Measurements from ENCODE around the gene SCARF2. TPM values are rescaled to one million over a fixed set of nuclear protein-coding genes. Genes with fewer than 3 reads are reported as not detected.
"Not testable (repeated sequence)": the region's sequence is repeated elsewhere in the genome, so short reads cannot be mapped to it uniquely, and the experiment has no call there.

Gene SCARF2
- total RNA-seq, 2 donors from 2014 or later: 12.8 to 28.6 TPM

DNA sequence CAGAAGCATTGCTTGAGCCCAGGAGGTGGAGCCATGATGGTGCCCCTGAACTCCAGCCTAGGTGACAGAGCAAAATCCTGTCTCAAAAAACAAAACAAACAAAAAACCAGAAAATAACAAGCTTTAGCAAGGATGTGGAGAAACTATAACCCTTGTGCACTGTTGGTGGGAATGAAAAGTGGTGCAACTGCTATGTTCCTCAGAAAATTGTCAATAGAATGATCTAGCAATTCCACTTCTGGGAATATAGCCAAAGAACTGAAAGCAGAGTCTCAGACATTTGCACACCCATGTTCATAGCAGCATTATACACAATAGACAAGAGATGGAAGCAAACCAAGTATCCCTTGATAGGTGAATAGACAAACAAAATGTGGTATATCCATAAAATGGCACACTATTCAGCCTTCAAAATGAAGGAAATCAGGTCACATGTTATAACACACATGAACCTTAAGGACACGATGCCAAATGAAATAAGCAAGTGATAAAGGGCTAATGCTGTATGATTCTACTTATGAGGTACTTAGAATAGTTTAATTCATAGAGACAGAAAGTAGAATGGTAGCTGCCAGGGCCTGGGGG is 42.1 kb upstream of the SCARF2 start:
- TF ChIP-seq, protein P1, sequence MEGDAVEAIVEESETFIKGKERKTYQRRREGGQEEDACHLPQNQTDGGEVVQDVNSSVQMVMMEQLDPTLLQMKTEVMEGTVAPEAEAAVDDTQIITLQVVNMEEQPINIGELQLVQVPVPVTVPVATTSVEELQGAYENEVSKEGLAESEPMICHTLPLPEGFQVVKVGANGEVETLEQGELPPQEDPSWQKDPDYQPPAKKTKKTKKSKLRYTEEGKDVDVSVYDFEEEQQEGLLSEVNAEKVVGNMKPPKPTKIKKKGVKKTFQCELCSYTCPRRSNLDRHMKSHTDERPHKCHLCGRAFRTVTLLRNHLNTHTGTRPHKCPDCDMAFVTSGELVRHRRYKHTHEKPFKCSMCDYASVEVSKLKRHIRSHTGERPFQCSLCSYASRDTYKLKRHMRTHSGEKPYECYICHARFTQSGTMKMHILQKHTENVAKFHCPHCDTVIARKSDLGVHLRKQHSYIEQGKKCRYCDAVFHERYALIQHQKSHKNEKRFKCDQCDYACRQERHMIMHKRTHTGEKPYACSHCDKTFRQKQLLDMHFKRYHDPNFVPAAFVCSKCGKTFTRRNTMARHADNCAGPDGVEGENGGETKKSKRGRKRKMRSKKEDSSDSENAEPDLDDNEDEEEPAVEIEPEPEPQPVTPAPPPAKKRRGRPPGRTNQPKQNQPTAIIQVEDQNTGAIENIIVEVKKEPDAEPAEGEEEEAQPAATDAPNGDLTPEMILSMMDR (IDR thresholded peaks at IDR 0.05): no peak
- TF ChIP-seq POLR2AphosphoS5 (IDR thresholded peaks at IDR 0.05) (no peak), POLR2A (IDR thresholded peaks at IDR 0.05) (no peak)
- WGBS: 96% methylated on average over 1 of the region's 1 CpG
- no peaks in the 10 kb centered on the region for H3K9me3 ChIP-seq

DNA sequence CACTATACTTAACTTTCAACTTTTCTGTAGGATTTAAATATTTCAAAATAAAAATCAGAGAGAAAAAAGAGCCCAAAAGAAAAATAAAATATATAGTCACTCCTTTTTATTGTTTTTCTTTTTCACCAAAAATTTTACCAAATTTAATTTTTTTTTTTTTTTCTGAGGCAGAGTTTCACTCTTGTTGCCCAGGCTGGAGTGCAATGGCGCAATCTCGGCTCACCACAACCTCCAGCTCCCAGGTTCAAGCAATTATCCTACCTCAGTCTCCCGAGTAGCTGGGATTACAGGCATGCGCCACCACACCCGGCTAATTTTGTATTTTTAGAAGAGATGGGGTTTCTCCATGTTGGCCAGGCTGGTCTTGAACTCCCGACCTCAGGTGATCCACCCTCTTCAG is 40.4 kb upstream of the SCARF2 start:
- H3K27ac ChIP-seq; H3K27me3 ChIP-seq (replicated peaks; ENCODE audit: insufficient read depth); H3K36me3 ChIP-seq; H3K4me1 ChIP-seq (replicated peaks); DNase-seq (ENCODE audit: low spot score); H3K9me3 ChIP-seq; intact Hi-C loops (cut with DNase I); H3K4me3 ChIP-seq: not testable (repeated sequence)
- 97% methylated on average over 6 of the region's 6 CpGs for WGBS

More for the DNA sequence above, 42.1 kb upstream of the SCARF2 start:
- no peak overlapping the region for H3K27ac ChIP-seq
- intact Hi-C loops (cut with DNase I): no loop called here
- H3K4me1 ChIP-seq (replicated peaks): no peaks in the 10 kb centered on the region
- no peaks in the 10 kb centered on the region for H3K27me3 ChIP-seq (replicated peaks; ENCODE audit: insufficient read depth)
- H3K36me3 ChIP-seq: no peaks in the 10 kb centered on the region
- DNase-seq (ENCODE audit: low spot score): no peak
- H3K4me3 ChIP-seq: no peak overlapping the region

DNA sequence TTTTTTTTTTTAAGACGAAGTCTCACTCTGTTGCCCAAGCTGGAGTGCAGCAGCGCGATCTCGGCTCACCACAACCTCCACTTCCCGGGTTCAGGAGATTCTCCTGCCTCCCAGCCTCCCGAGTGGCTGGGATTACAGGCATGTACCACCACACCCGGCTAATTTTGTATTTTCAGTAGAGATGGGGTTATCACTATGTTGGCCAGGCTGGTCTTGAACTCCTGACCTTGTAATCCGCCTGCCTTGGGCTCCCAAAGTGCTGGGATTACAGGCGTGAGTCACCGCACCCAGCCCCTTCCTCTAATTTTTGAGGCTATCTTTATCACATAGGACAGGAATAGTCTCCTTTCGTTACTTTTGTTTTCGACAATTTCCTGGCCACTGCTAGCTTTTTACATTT is 37.9 kb upstream of the SCARF2 start:
- 90% methylated on average over 12 of the region's 12 CpGs for WGBS
- H3K4me1 ChIP-seq (replicated peaks); intact Hi-C loops (cut with DNase I); H3K4me3 ChIP-seq; DNase-seq (ENCODE audit: low spot score); H3K36me3 ChIP-seq; H3K27ac ChIP-seq; H3K9me3 ChIP-seq; H3K27me3 ChIP-seq (replicated peaks; ENCODE audit: insufficient read depth): not testable (repeated sequence)

DNA sequence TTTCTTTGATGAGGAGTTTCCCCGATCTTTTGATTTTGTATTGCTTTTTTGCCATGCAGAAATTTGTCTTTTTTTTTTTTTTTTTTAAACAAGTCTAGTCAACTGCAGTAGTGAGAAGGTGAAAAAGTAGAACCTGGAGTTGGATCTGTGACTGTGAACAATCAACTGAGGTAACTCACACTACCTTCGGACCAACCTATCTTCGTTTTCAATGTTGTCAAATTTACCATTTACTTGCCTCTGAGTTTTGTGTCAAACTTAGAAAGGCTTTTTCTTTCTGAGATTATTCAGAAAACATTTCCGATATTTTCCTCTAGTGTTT is 37.5 kb upstream of the SCARF2 start:
- Histone ChIP-seq H3K27me3 (replicated peaks; ENCODE audit: insufficient read depth) (no peaks in the 10 kb centered on the region), H3K36me3 (peaks cover 0 to 3% of the 10 kb centered on the region in 2 donors), H3K4me1 (replicated peaks) (no peaks in the 10 kb centered on the region), H3K27ac (no peak overlapping the region), H3K9me3 (no peaks in the 10 kb centered on the region), H3K4me3 (no peak overlapping the region)
- no peak for DNase-seq (ENCODE audit: low spot score)
- 95% methylated on average over 4 of the region's 4 CpGs for WGBS
- TF ChIP-seq, protein P1 (IDR thresholded peaks at IDR 0.05): no peak
- TF ChIP-seq POLR2A (IDR thresholded peaks at IDR 0.05) (no peak), POLR2AphosphoS5 (IDR thresholded peaks at IDR 0.05) (no peak)
- intact Hi-C loops (cut with DNase I): no loop called here

DNA sequence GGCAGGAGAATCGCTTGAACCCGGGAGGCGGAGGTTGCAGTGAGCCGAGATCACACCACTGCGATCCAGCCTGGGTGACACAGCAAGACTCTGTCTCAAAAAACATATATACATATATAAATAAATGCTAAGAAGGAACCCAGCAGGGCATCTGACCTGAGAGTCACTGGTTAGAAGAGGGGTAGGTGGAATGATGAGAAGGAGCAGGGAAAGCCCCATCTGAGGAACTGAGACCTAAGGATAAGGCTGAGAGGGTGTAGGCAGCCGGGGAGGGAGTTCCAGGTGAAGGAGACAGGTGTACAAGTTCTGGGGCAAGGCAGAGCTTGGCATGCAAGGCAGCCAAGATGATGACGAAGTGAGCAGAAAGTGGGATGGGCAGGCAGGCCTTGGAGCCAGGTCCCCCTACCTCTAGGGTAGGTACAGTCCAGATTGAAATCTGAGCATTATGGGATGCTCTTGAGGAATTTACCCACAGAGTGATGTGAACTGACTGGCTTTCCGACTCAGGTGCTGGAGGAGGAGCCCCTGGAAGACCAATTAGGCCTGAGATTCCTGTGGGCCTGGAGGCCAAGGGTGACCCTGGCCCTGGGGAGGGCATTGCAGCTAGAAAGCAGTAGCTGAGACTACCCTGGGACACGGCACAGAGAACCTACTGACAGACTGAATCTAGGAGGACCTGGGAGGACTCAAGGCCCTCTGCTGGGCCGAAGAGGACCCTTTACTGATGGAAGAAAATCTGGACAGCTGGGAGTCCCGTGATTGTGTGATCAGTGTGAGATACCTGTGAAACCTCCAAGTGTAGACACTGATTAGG is 35.2 kb upstream of the SCARF2 start:
- peaks cover 0 to 3% of the 10 kb centered on the region in 2 donors for H3K36me3 ChIP-seq
- TF ChIP-seq POLR2A (IDR thresholded peaks at IDR 0.05) (no peak), POLR2AphosphoS5 (IDR thresholded peaks at IDR 0.05) (no peak)
- TF ChIP-seq, protein P1 (IDR thresholded peaks at IDR 0.05): no peak

More for the DNA sequence above, 35.2 kb upstream of the SCARF2 start:
- no peak for DNase-seq (ENCODE audit: low spot score)
- H3K4me1 ChIP-seq (replicated peaks): no peaks in the 10 kb centered on the region
- no peak overlapping the region for H3K4me3 ChIP-seq
- no peaks in the 10 kb centered on the region for H3K9me3 ChIP-seq
- WGBS: 92% methylated on average over 11 of the region's 11 CpGs
- no peaks in the 10 kb centered on the region for H3K27me3 ChIP-seq (replicated peaks; ENCODE audit: insufficient read depth)
- intact Hi-C loops (cut with DNase I): no loop called here
- no peak overlapping the region for H3K27ac ChIP-seq

Data from prostate gland (tissue), 2 donors.